Non-pigmented ciliary epithelial cell (primary cell): Measurements from ENCODE around the gene GNG14.
A peak's percentile ranks its signal among the peaks of the same experiment; 100 is the strongest.
"Not testable (repeated sequence)": the region's sequence is repeated elsewhere in the genome, so short reads cannot be mapped to it uniquely, and the experiment has no call there.

Experiments used
- DNase-seq: peaks from one replicate; pipeline ENCODE4 v3.0.0-alpha.2; 2010; ENCODE audit warnings: low read depth

Gene GNG14

DNA sequence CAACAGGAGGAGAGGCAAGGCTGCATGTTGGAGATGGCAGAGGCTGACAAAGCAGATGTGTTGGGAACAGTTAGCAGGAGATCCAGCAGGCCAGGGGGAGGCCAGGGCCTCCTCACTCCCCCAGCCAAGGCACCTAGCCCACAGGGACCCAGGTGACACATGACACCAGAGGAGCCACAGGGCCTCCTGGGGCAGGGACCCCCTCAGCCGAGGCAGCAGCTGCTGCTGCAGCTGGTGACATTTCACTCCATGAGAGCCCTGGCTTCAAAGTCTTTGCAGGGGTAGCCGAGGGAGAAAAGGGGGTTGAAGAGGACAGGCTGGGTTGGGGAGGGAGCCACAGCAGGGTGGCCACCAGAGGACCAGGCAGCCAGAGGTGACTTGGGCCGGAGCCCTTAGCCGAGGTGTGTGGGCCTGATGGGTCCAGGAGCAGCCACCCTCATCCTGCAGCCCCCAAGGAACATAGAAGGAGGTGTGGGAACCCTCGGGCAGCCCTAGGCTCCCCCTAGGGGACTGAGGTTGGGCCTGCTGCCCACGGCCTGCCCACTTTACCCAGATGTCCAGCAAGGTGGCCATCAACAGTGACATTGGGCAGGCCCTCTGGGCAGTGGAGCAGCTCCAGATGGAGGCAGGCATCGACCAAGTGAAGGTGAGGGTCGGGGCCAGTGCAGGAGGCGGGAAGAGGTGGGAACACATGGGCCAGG lies at the start of gene GNG14:
Gene GNG14, plus strand, starts transcription at position 503 of the 701 bp plus-strand sequence. Its CDS starts 51 bp downstream, at position 554.
- no peak for DNase-seq

DNA sequence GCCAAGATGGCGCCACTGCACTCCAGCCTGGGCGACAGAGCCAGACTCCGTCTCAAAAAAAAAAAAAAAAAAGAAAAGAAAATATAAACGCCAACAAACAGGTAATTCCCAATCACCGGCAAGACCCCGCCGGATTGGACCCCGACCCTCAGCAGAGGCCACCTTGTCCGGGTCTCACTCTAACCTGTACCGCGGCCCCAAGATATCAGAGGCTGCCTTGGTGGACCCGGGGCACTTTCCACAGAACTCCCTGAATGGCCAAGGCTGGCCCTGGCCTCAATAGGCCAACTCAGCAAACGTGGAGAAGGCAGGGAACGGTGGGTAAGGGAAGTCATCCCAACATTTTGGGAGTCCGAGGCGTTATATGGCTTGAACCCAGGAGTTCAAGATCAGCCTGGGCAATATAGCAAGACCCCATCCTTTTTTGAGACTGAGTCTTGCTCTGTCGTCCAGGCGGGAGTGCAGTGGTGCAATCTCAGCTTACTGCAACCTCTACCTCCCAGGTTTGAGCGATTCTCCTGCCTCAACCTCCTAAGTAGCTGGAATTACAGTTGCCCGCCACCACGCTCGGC lies 49.1 kb upstream of the GNG14 start:
- DNase-seq, result no peak

DNA sequence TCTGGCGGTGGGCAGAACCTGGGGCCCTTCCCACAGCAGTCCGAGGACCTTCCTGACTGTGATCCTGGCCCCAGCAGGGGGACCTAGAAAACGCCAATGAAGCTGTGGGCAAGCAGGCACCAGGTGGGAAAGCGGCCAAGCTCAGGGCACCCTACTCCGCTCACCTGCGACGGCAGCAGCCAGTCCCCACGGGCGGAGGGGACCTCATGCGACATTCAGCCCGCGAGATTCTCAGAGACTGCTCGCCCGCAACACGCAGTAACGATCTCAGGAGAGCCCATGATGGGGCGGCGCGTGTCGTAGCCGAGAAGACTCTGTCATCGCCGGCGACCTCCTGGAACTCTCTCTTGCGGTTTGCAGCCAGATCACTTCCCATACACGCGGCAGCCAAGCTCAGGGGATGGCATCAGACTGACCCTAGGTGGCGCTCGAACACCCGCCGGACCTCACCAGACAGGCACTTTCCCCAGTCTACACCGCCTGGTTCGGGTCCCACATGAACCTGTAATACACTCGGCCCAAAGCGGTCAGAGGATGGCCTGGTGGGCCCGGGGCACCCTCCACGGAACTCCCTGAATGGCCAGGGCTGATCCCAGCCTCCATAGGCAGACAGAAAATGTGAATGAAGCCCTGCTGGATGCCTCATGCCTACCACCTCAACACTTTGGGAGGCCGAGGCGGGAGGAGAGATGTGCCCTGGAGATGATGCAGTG lies 47.7 kb upstream of the GNG14 start:
- DNase-seq, result peak; percentile 55

DNA sequence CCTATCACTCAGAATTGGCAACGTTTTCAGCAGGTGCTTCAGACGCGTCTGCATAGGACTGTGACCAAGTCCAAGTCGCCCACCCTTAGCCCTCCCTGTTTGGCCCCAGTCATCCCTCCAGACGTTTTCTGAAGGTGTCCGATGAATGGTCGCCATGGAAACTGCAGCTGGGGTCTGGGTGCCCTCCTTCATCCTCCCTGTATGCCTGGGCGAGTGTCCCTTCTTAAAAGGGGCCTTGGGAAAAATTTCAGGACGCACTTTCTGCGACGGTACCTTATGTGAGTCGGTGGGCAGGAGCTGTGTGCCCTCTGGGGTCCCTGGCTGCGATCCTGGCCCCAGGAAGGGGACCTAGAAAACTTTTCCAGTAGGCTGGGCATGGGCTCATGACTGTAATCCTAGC lies 46.3 kb upstream of the GNG14 start:
- no peak for DNase-seq

DNA sequence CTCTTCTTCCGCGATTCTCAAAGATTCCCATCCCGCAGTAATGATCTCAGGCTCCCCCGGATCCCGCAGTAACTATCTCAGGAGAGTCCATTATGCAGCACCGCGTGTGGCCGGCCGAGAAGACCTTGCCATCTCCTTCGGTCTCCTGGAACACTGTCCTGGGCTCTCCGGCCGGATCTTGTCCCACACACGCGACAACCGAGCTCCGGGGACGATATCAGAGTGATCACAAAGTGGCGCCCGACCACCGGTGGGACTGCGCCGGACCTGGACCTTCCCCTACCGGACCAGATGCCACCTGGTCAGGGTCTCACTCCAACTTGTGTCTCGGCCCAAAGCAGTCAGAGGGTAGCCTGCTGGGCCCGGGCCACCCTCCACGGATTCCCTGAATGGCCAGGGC lies 45.3 kb upstream of the GNG14 start:
- no peak for DNase-seq

DNA sequence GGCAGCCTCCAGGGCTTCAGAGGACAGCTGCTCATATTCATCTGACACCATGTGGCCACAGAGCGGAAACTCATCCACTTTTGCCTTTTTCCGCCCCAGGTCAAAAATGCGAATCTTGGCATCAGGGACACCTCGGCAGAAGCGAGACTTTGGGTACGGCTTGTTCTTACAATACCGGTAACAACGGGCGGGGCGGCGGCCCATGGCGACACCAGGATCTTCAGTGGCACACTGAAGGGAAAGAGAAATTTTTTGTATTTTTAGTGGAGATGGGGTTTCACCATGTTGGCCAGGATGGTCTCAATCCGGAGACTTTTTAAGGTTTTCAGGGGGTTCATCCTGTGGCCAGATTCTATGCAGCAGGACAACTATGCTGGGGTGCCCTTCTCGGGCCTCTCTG lies 44.1 kb upstream of the GNG14 start:
- DNase-seq, result not testable (repeated sequence)

DNA sequence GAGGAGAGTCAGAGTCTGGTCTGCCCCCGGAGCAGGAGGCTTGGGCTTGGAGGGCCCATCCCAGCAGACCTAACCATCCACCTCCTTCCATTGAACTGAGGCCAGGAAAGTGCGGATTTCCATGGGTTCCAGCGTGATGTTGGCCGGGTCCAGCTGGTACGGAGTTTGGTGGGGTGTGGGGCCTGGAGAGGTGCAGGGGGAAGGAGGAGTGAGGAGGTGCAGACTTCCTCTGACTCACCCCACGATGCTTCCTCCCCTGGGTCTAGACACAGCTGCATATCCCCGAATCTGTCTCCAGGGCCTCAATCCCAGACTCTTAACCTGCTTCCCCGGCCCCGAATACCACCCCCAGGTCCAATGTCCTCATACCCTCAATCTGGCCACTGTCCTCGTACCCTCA lies 41.2 kb upstream of the GNG14 start:
- DNase-seq, result no peak

DNA sequence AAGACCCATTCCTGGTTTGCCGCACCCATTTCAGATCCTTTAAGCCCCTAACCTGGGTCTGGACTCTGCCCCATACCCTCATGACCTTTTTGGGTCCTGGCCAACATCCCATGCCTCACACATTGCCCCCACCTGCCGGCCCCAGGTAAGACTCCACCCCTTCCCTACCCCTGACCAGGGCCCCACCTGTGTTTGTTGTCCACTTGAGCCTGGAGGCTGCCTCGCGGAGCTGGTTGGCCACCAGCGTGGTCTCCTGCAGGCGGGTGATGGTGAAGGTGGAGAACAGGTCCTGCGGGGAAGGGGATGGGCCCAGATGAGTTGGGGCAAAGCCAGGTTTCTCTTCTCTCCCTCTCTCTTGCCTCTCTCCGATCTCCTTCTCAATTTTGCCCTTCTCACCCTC lies 40.8 kb upstream of the GNG14 start:
- no peak for DNase-seq

DNA sequence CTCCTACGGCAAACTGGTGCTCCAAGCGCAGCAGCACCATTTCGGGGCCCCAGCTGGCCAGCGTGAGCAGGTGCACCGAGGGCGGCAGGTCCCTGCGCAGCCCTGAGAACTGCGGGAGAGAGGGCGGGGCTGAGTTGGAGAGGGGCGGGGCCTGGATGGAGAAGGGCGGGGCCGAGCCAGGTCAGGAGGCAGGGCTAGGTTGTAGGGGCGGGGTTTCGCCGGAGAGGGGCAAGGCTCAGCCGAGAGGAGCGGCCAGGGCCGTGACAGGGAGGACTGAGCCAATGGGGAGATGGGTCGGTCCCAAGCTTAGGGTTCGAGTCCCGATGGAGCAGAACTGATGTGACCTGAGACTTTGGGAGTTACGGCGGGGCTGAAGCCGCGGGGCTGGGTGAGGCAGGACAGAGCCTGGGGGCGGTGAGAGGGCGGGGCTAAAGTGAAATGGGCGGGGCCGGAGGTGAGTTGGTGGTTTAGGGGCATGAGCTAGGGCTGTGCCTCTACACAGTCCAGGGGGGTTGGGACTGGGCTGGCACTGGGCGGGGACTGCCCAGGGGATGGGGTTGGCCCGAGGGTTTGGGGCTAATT lies 40.2 kb upstream of the GNG14 start:
- no peak for DNase-seq

DNA sequence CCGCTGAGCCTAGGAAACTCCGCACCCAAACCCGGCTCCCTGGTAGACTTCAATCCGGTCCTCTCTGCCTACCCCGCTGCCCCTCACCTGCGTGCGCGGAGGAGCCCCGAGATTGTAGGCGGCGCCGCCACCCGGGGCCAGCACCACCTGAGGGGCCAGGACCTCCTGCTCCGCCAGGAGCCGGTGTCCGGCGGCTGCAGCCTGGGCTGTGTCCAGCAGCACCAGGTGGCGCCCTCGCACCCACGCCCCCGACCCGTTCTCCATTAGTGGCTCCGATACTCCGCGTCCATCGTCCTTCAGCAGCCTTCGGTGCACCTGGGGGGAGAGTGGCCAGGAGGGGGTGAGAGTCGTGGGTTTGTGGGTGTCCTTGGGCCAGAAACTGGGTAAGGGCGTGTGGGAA lies 39.7 kb upstream of the GNG14 start:
- DNase-seq, result no peak

DNA sequence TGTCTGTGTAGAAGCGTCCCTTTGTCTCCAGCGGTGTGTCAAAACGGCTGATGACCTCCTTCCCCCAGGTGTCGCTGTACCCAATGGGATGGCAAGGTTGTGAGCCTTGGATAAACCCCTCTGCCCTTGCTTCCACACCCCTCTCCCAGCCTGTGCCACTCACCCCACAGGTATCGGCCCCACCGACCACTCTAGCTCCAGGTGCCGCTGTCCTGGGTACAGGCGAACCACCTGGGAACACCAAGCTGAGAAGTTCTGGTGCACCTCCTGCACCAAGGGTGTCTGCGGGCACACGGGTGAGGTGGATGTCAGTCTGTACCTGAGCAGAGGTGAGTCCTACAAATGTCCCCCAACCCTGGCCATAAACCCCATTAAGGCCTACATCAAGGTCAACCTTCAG lies 37.9 kb upstream of the GNG14 start:
- DNase-seq, result no peak

DNA sequence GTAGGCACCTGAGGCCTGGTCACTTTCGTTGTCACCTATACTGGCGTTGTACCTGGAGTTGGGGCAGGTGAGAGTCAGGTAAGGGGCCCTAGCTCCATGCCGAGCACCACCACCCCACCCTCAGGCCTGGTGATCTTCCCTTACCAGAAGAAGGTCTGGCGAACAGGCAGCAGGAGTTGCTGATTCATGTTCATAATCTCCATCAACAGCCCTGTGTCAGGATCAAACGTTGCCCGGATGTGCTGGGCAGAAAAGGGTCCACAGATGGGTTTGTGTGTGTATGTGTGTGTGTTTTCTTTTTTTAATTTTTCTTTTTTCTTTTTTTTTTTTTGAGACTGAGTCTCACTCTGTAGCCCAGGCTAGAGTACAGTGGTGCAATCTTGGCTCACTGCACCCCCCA lies 35.6 kb upstream of the GNG14 start:
- DNase-seq, result no peak

DNA sequence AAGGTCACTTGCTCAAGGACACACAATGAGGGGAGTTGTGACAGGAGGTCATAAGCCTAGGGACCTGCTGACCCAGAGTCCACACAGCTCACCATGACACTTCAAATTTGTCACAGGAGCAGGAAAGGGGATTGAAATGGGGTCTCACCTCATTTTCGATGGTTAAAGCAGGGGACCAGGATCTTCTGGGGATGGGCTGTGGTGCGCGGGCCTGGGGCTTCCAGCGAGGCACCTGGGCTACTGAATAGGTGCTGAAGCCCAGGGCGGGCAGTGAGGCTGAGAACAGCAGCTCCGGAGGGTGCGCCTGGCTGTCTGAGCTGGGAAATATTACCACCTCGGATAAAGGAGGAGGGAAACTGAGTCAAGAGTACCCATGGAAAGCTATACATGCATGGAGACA lies 32.3 kb upstream of the GNG14 start:
- no peak for DNase-seq

DNA sequence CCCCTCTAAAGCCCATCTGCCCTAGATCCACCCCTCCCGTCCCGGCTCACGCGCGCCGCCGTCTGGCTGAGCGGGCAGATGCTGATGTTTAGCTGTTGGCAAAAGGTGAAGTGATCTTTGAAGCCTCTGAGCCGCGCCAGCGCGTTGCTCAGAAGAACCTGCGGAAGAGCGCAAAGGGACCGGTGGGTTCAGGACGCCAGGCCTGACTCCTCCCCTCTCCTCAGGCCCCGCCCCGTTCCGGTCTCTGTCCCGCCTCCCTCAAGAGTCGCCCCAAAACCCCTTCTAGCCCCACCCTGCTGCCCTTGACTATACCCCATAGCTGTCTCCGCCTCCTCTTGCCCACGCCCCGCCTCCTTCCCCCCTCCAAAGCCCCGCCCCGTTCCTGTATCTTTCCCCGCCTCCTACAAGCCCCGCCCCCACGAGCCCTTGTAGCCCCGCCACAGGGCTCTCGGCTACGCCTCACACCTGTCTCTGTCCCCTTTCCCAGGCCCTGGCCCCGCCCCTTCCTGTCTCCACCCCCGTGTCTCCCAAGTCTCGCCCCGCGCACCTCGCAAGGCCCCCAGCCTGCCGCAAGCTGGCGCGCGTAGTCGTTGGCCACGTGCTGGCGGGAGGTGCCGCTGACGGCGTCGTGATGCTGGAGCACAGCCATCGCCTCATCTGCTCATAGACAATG lies 30.8 kb upstream of the GNG14 start:
- no peak for DNase-seq

DNA sequence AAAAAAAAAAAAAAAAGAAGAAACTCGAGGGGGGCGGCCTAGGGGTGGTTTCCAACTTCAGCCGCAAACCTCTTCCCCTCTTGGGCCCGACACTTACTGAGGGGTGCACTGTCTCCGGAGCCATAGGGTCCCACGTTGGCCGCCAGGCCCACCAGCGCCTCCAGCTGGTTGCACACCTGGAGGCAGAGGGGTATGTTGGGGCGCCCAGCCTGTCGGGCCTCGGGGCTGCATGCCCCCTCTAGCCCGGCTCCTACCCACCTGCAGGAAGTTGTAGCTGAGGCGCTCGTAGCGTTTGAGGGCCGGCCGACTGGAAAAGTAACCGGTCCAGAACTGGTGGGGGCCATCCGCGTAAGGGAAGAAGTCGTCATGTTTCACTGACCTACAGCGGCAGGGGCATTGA lies 29.8 kb upstream of the GNG14 start:
- no peak for DNase-seq

DNA sequence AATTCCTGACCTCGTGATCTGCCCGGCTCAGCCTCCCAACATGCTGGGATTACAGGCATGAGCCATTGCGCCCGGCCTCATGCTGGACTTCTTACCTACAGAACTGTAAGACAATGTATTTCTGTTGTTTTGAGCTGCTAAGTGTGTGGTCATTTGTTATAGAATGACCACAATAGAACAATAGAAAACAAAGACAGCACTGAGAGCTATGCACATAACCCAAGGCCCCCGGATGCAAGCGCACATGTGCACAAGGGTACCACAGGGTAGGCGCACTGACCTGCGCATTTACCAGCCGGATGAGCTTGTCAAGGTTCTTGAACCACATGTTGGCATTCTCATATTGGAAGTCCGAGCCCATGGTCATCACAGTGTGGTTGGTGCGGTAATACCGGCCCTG lies 26.8 kb upstream of the GNG14 start:
- DNase-seq, result no peak

DNA sequence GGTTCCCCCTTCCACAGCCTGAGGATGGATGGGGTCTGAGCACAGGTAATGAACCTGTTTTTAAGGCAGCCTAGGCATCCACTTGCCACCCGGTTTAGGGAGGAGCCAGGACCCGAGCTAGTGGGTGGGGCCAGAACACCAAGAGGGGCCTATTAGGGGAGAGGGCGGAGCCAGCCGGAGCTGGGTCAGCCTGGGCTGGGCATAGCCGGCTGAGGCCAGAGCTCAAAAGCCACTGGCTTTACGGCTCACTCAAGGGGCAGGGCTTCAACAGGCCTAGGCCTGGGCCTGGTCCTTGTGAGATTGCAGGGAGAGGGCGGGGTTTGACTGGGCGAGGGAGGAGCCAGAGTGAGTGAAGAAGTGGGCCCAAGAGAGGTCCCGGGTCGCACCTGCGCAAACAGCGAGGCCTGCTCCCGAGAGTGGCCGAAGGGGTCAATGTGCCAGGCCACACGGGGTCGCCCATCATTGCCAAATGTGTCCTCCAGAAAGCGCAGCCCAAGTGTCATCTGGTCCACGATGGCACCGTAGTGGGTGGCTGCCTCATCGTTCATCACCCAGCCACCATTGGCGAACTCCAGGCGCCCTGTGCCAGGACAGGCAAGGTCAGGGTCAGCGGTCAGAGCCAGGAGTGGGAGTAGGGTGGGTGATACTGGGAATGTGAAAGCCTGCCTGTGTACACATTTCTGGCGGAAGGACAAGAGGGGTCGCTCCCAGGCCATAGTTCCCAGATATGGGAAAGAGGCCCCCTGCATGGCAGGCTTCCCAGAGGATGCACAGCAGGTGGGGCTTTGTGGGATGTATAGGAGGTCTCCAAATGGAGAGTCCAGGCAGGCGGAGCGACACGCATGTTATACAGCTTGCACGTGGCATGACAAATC lies 23.2 kb upstream of the GNG14 start:
- DNase-seq, result no peak

DNA sequence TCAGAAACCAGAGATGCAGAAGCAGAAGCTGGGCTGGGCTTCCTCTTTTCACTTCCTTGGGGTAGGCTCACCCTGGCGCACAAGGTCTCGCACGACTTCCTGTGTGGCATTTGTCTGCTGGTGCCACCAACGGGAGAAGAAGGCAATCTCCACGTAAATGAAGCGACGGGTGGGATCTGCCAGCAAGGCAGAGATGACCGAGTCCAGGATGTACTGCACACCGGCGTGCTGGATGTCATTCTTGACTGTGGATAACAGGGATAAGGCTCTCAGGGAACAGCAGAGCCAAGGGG lies 22.6 kb upstream of the GNG14 start:
- no peak for DNase-seq

DNA sequence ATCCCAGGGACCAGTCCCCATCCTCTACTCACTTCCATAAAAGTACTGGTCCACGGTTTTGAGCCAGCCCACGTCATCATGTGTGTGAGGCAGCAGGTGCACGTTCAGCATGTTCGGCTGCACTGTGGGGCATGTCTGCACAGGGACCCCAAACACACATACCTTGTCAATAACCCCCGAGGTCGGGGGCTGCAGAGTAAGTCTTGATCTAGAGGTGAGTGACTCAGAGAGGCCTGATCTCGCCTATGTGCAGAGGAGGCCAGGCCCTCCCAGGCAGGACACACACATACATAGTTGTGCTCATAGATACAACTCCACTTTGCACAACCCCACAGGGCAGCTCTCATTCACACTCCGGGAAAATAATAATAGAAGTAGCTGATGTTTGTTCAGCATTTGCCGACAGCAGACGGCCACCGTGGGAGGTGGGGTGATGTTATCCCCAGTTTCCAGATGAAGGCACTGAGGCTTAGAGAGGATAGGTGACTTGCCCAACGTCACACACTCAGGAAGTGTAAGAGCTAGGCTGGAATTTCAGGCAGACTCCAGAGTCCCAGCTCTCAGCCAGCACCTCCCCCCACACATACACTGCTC lies 22.0 kb upstream of the GNG14 start:
- DNase-seq, result no peak

DNA sequence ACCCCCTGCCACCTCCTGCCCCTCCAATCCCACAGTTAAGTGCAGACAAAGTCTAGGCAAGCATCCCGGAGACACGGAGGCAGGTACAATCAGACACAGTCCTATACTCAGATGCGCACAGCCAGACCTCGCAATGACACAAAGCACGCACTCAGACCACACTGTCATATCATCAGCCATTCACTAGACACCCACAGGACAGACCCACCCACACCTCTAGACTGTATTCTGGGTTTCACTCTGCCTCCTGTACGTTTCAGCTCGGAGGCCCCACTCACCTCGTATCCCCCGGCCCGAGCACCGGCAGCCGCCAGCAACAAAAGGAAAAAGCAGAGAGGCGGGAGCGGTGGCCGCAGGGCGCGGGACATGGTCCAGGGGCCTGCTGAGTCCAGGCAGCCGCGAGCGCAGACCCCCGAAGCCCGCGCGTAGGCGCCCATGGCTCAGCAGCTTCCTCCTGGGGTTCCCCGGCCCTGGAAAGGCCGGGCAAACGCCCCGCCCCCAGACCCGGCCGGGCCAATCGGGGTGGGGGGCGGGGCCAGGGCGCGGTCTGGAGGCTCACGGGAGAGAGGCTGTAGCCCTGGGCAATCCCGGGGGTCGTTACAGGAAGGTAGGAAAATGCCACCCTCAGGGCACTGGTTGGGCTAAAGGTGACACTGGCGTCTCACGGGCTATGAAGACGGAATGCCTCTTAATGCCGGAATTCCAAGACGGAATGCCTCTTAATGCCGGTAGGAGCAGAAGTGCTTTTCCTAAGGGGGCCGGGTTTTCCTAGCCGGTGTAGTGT lies 21.3 kb upstream of the GNG14 start, which contains the start of the genes MAN2B1 and WDR83:
Gene MAN2B1, minus strand, starts transcription at position 478 of the 784 bp plus-strand sequence. Its CDS starts 41 bp downstream, at position 437.
Gene WDR83, plus strand, starts transcription at position 543 of the 784 bp plus-strand sequence. CDS start 2,984 bp downstream, outside the sequence.
- no peak for DNase-seq
